Measurements from ENCODE around the gene FXYD5. TPM values are rescaled to one million over a fixed set of nuclear protein-coding genes. Genes with fewer than 3 reads are reported as not detected.

The FXYD5 gene
- total and polyA plus RNA-seq, 2 donors (not counting 1 experiment from before 2014, with no cell fraction given) = 310 to 390 TPM

DNA sequence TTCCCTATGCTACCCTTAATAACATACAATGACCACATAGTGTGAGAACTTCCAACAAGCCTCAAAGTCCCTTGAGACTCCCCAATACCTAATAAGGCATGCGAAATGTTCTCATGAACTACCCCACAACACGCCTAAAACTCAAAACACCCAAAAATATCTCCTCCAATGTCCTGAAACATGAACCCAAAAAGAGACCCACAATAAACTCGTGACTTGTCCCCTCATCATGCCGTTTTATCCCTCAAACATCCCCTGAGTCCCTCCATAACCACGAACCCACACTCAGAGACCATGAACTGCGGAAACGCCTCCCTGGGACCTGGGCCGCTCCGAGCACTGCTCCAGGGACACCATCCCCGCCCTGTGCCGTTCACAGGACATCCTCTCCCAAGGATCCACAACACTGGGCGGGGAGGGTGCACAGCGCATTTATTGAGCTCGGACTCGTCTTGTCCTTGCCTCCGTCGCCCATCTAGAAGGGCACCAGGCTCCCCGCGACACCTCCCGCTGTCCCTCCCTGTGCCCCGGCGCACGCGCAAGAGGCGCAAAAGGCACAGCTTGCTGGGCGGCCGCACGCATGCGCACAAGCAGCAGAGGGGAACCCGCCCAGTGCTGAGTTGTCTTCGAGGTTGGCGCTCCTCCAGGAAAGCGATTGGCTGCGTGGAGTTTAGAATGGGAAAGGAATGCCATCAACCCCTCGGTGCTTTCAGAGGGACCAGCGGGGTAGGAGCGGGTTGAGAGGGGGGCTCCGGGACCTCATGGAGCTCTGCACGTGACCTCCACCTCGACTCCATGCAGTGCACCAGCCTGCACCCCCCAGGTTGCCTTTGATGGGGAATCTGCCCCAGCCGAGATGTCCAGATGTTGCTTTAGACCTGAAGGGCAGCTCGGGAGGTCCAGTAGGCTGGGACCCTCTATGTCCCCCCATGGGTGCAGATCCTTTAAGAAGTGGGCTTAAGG lies 30.2 kb upstream of the FXYD5 start:
- Histone ChIP-seq H3K27me3 (replicated peaks in 1 of 4; ENCODE audit: control extremely low read depth in 1 of 4, control insufficient read depth in 3 of 4, insufficient read depth in 4 of 4, low read length in 3 of 4) (no peaks in the 10 kb centered on the region), H3K4me3 (ENCODE audit: control extremely low read depth in 1 of 5, extremely low read depth in 1 of 5, insufficient read depth in 1 of 5, low read depth in 2 of 5, low read length in 4 of 5) (peak overlapping the region; percentile 37 to 72 (median 59)), H3K4me2 (replicated peaks; ENCODE audit: low read depth, low read length, poor library complexity, severe bottlenecking) (peak overlapping the region; percentile 76), H3K4me1 (ENCODE audit: control insufficient read depth in 2 of 2, insufficient read depth in 2 of 2, low read length in 2 of 2) (peaks cover 10 to 17% of the 10 kb centered on the region in 2 donors), H3K9me3 (ENCODE audit: control extremely low read depth in 1 of 3, control insufficient read depth in 2 of 3, insufficient read depth in 1 of 3, low read length in 2 of 3) (no peaks in the 10 kb centered on the region), H3K36me3 (replicated peaks in 1 of 2; ENCODE audit: control extremely low read depth in 1 of 2, control insufficient read depth in 1 of 2, extremely low read depth in 1 of 2, insufficient read depth in 2 of 2, low read length in 1 of 2) (no peaks in the 10 kb centered on the region), H3K27ac (ENCODE audit: low read length in 2 of 2) (peak overlapping the region; percentile 22 to 34), H2AFZ (ENCODE audit: insufficient read depth, low read depth, low read length, poor library complexity, severe bottlenecking) (peak overlapping the region; percentile 83), H4K20me1 (ENCODE audit: control insufficient read depth, insufficient read depth, low read length, poor library complexity, severe bottlenecking) (no peaks in the 10 kb centered on the region), H3K9ac (ENCODE audit: low read length) (peak overlapping the region; percentile 65), H3K79me2 (ENCODE audit: control insufficient read depth, insufficient read depth, low read length) (no peaks in the 10 kb centered on the region)
- peak overlapping the region; percentile 96 for H3K4me3 Mint-ChIP-seq
- no peaks in the 10 kb centered on the region for H3K9me3 Mint-ChIP-seq (ENCODE audit: insufficient read depth)
- no peaks in the 10 kb centered on the region for H3K27me3 Mint-ChIP-seq
- WGBS (ENCODE audit: insufficient coverage) = 17% methylated on average over 41 of the region's 42 CpGs
- ATAC-seq (ENCODE audit: low read depth) = peak; percentile 92
- POLR2A ChIA-PET = interaction anchor here (0.9 to 1.3 kb wide), 3 partner anchors 11 to 17 kb away, joined by 3 to 11 read pairs (median 3); no protein-coding TSS in a partner anchor
- peak; percentile 87 for DNase-seq
- H3K4me1 Mint-ChIP-seq = peaks cover 15% of the 10 kb centered on the region
- intact Hi-C loops (cut with micrococcal nuclease) = loop anchor here (1.0 to 5.0 kb wide), 3 partner anchors 11 to 37 kb away; partner anchors contain the start of gene LGI4
- H3K27ac Mint-ChIP-seq = peak overlapping the region; percentile 95
- CTCF ChIA-PET = interaction anchor here (0.6 to 2.1 kb wide), 8 partner anchors 9 to 142 kb away, joined by 3 to 11 read pairs (median 8); partner anchors contain the start of genes FXYD5 and LGI4
- no peak for TF ChIP-seq EZH2 (IDR thresholded peaks at IDR 0.05; ENCODE audit: borderline replicate concordance, insufficient read depth, low read depth, low read length, poor library complexity, severe bottlenecking)
- TF ChIP-seq, protein P1, sequence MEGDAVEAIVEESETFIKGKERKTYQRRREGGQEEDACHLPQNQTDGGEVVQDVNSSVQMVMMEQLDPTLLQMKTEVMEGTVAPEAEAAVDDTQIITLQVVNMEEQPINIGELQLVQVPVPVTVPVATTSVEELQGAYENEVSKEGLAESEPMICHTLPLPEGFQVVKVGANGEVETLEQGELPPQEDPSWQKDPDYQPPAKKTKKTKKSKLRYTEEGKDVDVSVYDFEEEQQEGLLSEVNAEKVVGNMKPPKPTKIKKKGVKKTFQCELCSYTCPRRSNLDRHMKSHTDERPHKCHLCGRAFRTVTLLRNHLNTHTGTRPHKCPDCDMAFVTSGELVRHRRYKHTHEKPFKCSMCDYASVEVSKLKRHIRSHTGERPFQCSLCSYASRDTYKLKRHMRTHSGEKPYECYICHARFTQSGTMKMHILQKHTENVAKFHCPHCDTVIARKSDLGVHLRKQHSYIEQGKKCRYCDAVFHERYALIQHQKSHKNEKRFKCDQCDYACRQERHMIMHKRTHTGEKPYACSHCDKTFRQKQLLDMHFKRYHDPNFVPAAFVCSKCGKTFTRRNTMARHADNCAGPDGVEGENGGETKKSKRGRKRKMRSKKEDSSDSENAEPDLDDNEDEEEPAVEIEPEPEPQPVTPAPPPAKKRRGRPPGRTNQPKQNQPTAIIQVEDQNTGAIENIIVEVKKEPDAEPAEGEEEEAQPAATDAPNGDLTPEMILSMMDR (IDR thresholded peaks at IDR 0.05) = no peak

Data from B cell (primary cell).